H1 (cell line): ENCODE results near the gene DERL3. TPM values are rescaled to one million over a fixed set of nuclear protein-coding genes. Genes with fewer than 3 reads are reported as not detected.
A peak's percentile ranks its signal among the peaks of the same experiment; 100 is the strongest.

ENCODE experiments used
- CTBP2 ChIP-seq: IDR thresholded peaks from 2 replicates; pipeline ENCODE4 v1.7.0; 2011; ENCODE audit warnings: borderline replicate concordance, mild to moderate bottlenecking, moderate library complexity, mixed read lengths, low read length; ENCODE audit not compliant: insufficient read depth, insufficient read length
- EGR1 ChIP-seq: IDR thresholded peaks from 2 replicates; pipeline ENCODE4 v1.6.1; 2011; ENCODE audit warnings: low read depth, low read length, borderline replicate concordance
- EZH2 ChIP-seq: fragments of 200-600 bp; sonication (generic); IDR thresholded peaks from 2 replicates; pipeline ENCODE4 v1.7.1; 2012; ENCODE audit warnings: low read depth, mild to moderate bottlenecking, moderate library complexity, low read length, inconsistent platforms; ENCODE audit not compliant: severe bottlenecking
- NRF1 ChIP-seq: IDR thresholded peaks from 2 replicates; pipeline ENCODE4 v1.6.1; 2011; ENCODE audit warnings: mild to moderate bottlenecking, low read depth, low read length, improper control_type of control experiment
- POLR2A ChIP-seq, 2 experiments: IDR thresholded peaks; 1 replicate in 1 of 2; 2 replicates in 1 of 2; pipeline ENCODE4 v1.6.1; 2011; ENCODE audit warnings: low read depth in 2 of 2, low read length in 2 of 2, mild to moderate bottlenecking in 2 of 2; ENCODE audit errors: control extremely low read depth in 1 of 2
- SIN3A ChIP-seq, 2 experiments: IDR thresholded peaks in 1 of 2; conservative IDR thresholded peaks in 1 of 2; 2 replicates each; pipeline ENCODE4 v1.6.1; 2011 to 2012; ENCODE audit warnings: low read length in 2 of 2, improper control_type of control experiment in 1 of 2, low read depth in 1 of 2, mild to moderate bottlenecking in 1 of 2
- TBP ChIP-seq: IDR thresholded peaks from 2 replicates; pipeline ENCODE4 v1.6.1; 2011; ENCODE audit warnings: low read depth, low read length, improper control_type of control experiment
- polyA plus RNA-seq, 7 experiments: library from polyadenylated mRNA; depleted of rRNA in 3 of 7; stranded (reverse) in 5 of 7; unstranded in 2 of 7; fragments of >200 nt in 5 of 7; fragments of 200-250 nt in 2 of 7; gene quantifications; 1 replicate in 5 of 7; 2 replicates in 1 of 7; 4 replicates in 1 of 7; pipeline versions ENCODE4 v1.2.1 to v1.2.3, GENCODE V29; 2011 to 2013; ENCODE audit warnings: missing spikeins in 2 of 7, mixed read lengths in 2 of 7
- total RNA-seq: library from RNA; stranded (reverse); fragmentation: NEBNext Ultra II Directional; extraction: Animal tissue kit (Norgen Biotek cat#: 25700); gene quantifications from 2 replicates; pipeline ENCODE4 v1.2.1, GENCODE V29; 2021
- TF ChIP-seq, protein P1 (sequence below): fragments of 300-600 bp; sonication (generic); IDR thresholded peaks from 2 replicates; pipeline ENCODE4 v1.7.1; 2012; ENCODE audit warnings: low read length, moderate library complexity, mild to moderate bottlenecking, inconsistent platforms; ENCODE audit not compliant: insufficient replicate concordance

DERL3 gene
- total and polyA plus RNA-seq, 2 of the 8 experiments (the other 6 are each of a cell fraction or from before 2014, with no cell fraction given): 8.7 to 19.5 TPM

GRCh38 chr22:23786752-23787599 lies 51.8 kb downstream of the DERL3 start, which contains the start of gene SMARCB1 (continued):
- TF ChIP-seq SIN3A (conservative IDR thresholded peaks at IDR 0.05 in 1 of 2, IDR thresholded peaks at IDR 0.05 in 1 of 2; ENCODE audit: low read depth in 1 of 2, low read length in 2 of 2) (no peak), POLR2A (IDR thresholded peaks at IDR 0.05; ENCODE audit: control extremely low read depth in 1 of 2, low read depth in 2 of 2, low read length in 2 of 2) (peak in 1 of 2 experiments; percentile 96; a peak in 2 of 3 replicates), EGR1 (peak; percentile 52; the same call in 1 of the 2 replicates), TBP (peak; percentile 93), EZH2 (no peak), NRF1 (peak; percentile 82), CTBP2 (no peak)
- TF ChIP-seq, protein P1, sequence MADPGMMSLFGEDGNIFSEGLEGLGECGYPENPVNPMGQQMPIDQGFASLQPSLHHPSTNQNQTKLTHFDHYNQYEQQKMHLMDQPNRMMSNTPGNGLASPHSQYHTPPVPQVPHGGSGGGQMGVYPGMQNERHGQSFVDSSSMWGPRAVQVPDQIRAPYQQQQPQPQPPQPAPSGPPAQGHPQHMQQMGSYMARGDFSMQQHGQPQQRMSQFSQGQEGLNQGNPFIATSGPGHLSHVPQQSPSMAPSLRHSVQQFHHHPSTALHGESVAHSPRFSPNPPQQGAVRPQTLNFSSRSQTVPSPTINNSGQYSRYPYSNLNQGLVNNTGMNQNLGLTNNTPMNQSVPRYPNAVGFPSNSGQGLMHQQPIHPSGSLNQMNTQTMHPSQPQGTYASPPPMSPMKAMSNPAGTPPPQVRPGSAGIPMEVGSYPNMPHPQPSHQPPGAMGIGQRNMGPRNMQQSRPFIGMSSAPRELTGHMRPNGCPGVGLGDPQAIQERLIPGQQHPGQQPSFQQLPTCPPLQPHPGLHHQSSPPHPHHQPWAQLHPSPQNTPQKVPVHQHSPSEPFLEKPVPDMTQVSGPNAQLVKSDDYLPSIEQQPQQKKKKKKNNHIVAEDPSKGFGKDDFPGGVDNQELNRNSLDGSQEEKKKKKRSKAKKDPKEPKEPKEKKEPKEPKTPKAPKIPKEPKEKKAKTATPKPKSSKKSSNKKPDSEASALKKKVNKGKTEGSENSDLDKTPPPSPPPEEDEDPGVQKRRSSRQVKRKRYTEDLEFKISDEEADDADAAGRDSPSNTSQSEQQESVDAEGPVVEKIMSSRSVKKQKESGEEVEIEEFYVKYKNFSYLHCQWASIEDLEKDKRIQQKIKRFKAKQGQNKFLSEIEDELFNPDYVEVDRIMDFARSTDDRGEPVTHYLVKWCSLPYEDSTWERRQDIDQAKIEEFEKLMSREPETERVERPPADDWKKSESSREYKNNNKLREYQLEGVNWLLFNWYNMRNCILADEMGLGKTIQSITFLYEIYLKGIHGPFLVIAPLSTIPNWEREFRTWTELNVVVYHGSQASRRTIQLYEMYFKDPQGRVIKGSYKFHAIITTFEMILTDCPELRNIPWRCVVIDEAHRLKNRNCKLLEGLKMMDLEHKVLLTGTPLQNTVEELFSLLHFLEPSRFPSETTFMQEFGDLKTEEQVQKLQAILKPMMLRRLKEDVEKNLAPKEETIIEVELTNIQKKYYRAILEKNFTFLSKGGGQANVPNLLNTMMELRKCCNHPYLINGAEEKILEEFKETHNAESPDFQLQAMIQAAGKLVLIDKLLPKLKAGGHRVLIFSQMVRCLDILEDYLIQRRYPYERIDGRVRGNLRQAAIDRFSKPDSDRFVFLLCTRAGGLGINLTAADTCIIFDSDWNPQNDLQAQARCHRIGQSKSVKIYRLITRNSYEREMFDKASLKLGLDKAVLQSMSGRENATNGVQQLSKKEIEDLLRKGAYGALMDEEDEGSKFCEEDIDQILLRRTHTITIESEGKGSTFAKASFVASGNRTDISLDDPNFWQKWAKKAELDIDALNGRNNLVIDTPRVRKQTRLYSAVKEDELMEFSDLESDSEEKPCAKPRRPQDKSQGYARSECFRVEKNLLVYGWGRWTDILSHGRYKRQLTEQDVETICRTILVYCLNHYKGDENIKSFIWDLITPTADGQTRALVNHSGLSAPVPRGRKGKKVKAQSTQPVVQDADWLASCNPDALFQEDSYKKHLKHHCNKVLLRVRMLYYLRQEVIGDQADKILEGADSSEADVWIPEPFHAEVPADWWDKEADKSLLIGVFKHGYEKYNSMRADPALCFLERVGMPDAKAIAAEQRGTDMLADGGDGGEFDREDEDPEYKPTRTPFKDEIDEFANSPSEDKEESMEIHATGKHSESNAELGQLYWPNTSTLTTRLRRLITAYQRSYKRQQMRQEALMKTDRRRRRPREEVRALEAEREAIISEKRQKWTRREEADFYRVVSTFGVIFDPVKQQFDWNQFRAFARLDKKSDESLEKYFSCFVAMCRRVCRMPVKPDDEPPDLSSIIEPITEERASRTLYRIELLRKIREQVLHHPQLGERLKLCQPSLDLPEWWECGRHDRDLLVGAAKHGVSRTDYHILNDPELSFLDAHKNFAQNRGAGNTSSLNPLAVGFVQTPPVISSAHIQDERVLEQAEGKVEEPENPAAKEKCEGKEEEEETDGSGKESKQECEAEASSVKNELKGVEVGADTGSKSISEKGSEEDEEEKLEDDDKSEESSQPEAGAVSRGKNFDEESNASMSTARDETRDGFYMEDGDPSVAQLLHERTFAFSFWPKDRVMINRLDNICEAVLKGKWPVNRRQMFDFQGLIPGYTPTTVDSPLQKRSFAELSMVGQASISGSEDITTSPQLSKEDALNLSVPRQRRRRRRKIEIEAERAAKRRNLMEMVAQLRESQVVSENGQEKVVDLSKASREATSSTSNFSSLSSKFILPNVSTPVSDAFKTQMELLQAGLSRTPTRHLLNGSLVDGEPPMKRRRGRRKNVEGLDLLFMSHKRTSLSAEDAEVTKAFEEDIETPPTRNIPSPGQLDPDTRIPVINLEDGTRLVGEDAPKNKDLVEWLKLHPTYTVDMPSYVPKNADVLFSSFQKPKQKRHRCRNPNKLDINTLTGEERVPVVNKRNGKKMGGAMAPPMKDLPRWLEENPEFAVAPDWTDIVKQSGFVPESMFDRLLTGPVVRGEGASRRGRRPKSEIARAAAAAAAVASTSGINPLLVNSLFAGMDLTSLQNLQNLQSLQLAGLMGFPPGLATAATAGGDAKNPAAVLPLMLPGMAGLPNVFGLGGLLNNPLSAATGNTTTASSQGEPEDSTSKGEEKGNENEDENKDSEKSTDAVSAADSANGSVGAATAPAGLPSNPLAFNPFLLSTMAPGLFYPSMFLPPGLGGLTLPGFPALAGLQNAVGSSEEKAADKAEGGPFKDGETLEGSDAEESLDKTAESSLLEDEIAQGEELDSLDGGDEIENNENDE: no peak
